ENCODE data around the gene ANO9.
"Not testable (repeated sequence)": the region's sequence is repeated elsewhere in the genome, so short reads cannot be mapped to it uniquely, and the experiment has no call there.

The ANO9 gene

GRCh38 chr11:434496-434895 is 7.3 kb downstream of the ANO9 start:
- DNase-seq (ENCODE audit: low read depth): no peak

DNA sequence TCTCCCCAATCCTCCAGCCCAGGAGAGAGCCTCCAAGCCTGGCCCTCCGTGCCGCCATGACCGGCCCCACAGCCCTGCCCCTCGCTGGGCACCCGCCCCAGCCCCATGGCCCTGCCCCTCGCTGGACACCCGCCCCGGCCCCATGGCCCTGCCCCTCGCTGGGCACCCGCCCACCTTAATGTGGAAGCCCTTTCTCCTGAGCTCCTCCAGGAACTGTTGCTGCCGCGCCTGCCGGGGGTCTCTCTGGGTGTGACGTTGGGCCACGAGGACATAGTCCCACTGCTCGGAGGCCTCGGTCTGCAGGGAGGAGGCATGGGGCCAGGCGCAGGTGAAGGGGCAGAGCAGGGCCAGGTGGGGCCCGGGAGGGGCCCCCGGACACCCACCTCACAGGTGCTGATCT is 8.2 kb downstream of the ANO9 start:
- DNase-seq (ENCODE audit: low read depth): no peak

- DNase-seq (ENCODE audit: low read depth): no peak
Observed at GRCh38 chr11:433111-433510, 8.7 kb downstream of the ANO9 start.

DNA sequence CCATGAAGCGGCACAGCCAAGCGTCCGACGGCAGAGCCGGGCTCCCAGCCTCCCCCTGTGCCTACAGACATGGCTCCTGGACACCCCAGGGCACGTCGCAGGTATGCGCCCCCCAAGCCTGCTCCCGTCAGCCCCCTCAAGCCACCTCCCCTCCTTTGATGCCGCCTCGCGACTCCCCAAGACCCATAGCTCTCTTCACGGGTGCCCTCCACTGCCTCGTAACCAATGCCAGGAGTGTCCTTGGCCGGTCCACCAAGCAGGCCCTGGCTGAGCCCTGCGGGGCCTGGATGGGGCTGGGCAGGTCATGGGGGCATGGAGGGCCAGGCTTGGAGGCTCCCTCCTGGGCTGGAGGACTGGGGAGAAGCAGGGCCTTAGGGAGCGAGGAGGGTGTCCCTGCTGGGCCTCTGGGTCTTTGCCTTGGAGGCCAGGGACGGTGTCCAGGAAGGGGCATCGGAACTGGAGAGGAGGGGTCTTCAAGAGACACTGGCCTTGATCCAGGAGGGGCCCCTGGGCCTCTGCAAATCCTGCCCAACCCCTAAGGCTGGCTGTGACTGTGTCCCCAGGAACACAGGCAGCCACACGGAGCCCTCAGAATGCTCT is 9.2 kb downstream of the ANO9 start:
- DNase-seq (ENCODE audit: low read depth): no peak

GRCh38 chr11:431921-432320 is 9.9 kb downstream of the ANO9 start:
- no peak for DNase-seq (ENCODE audit: low read depth)

GRCh38 chr11:429931-430456 is 11.8 kb downstream of the ANO9 start:
- DNase-seq (ENCODE audit: low read depth): no peak

GRCh38 chr11:429391-429790 is 12.4 kb downstream of the ANO9 start:
- DNase-seq (ENCODE audit: low read depth): no peak

DNA sequence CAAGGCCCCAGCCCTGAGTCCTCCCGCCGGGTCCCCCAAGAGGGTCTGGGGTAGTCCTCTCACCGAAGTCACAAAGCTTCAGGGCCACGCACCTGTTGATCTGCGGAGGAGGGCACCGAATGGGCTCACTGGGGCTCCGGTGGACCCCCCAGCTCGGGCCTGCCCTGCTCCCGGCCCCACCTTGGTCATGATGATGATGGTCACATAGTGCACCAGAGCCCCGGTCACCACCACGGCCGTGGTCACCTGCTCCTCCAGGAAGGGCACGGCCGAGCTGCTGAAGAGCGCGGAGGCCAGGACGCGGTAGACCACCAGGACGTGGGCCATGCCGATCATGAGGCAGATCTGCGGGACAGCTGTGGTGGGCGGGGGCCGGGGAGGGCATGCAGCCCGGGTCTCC is 13.5 kb downstream of the ANO9 start:
- no peak for DNase-seq (ENCODE audit: low read depth)

DNA sequence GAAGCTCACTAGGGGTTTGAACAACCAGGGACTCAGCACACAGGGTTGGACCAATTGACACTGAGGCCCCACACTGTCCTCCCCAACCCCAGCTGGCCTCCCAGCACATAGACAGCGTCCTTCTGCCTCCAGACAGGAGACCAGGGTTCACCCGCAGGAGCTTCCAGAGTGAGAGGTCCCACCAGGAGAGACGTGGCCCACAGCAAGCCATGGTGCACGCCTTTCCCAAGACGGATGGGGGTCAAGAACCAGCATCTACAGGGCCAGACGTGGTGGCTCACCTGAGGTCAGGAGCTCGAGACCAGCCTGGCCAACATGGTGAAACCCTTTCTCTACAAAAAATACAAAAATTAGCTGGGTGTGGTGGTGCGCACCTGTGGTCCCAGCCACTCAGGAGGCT is 15.0 kb downstream of the ANO9 start:
- no peak for DNase-seq (ENCODE audit: low read depth)

DNA sequence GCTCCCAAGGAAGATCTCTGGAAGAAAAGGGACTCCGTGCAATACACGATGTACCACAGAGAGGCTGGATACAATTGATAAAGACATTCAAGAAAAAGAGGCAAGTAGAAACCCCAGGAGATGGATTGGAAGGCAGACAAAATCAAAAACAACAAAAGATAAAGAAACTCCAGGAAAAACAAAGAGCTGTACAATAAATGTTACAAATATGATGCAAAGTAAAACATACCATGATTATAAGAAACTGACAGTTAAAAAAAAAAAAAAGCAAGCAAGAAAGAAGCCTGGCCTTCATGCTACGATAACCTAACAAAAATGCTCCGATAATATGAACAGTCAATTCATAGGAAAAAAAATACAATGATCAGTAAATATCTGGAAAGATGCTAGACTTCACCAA is 16.5 kb downstream of the ANO9 start:
- DNase-seq (ENCODE audit: low read depth): no peak

DNA sequence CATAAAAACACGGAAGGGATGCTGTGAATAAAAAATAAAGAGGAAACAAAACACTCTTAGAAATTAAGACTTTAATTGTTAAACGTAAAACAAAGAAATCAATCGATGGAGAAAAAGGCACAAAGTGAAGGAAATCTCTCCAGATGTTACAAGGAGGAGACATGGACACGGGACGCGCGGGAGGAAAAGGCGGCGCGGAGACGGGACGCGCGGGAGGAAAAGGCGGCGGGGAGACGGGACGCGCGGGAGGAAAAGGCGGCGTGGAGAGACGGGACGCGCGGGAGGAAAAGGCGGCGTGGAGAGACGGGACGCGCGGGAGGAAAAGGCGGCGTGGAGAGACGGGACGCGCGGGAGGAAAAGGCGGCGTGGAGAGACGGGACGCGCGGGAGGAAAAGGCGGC is 17.0 kb downstream of the ANO9 start:
- DNase-seq (ENCODE audit: low read depth): not testable (repeated sequence)

GRCh38 chr11:424232-424631 is 17.6 kb downstream of the ANO9 start:
- no peak for DNase-seq (ENCODE audit: low read depth)

DNA sequence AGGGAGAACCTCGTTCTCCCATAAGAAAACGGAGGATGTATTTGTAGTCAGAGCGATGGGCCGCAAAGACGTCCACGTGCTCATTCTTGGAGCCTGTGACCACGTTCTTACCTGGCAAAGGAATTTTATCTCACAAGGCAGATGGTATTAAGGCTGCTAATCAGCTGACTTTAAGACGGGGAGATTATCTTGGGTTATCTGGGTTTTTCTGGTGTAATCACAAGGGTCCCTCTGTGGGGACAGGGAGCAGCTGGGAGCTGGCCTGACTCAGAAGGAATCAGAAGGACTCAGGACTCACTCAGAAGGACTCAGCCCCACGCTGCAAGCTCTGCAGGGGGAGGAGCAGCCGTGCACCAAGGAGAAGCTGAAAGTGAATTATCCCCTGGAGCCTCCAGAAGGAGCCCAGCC is 19.6 kb downstream of the ANO9 start:
- no peak for DNase-seq (ENCODE audit: low read depth)

- no peak for DNase-seq (ENCODE audit: low read depth)
Observed at GRCh38 chr11:420911-421321, 20.9 kb downstream of the ANO9 start.

DNA sequence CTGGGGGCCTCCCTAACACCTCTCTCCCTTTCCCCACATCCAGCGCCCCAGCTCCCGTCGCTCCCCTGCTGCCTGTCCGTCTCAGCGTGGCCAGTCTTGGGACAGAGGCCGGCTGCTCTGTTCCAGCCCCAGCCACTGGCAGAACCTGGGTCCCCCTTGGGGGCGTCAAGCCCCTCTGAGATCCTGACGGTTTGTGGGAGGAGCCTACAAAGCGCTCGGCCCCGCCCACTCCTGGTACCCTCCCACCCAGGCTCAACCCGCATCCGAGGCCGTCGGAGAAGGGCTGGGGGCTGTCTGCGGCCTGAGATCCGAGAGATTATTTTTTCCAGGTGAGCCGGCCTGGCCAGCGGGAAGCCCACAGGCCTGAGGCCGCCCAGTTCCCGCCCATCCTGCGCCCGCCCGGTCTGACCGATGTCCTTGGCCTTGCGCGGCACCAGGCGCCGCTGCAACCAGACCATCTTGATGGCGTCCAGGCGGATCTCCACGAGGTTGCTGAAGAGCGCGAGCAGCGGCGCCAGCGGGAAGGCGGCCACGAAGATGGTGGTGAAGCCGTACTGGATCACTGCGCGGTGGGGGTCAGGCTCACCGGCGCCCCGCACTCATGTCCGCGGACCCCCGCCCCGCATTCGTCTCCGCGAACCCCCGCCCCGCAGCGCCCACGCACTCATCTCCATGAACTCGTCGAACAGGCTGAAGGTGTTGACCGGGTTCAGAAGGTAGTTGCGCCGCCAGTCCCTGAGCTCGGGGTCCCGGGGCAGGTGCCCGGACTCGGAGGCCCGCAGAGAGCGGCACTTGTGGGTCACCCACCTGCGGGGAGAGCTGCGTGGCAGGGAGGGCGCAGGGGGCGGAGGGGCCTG is 21.5 kb downstream of the ANO9 start:
- no peak for DNase-seq (ENCODE audit: low read depth)

GRCh38 chr11:419248-420005 is 22.4 kb downstream of the ANO9 start:
- no peak for DNase-seq (ENCODE audit: low read depth)

- DNase-seq (ENCODE audit: low read depth): no peak
Observed at GRCh38 chr11:418343-419247, 23.2 kb downstream of the ANO9 start.

DNA sequence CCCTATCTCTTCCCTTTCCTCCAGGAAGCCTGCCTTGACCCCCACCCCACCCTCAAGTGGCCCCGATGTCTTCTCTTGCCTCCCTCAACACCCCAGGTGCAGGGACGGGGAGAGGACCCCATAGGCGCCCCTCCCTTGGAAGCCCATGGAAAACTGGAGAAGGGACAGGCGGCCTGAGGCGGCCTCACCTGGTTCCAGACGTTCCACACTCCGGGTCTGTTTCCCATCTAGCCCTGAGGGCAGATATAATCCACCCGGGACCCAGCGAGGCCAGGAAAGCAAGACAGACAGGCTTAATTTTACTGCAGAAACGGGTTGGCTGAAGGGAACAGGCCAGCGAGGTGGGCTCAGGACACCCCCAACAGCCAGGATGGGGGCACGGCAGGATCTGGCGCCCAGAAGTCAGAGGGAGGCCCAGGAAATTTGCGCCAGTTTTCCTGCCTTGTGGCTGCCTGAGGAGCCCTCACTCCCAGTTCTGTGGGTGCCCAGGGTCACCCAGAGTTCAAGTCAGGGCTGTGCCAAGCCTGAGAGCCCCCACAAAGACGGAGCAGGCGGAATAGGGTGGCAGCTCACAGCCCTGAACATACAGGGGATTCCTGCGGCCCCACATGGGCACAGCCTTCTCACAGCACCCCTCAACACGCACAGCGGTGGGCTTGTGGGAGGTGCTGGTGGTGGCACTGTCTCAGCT is 24.0 kb downstream of the ANO9 start:
- DNase-seq (ENCODE audit: low read depth): no peak

- DNase-seq (ENCODE audit: low read depth): no peak
Observed at GRCh38 chr11:416757-417621, 24.8 kb downstream of the ANO9 start.

Measured in activated gamma-delta T cell treated with anti-CD3 and anti-CD28 coated beads, Interleukin-2, amount 50 U/mL, for 16 hours (primary cell).